ENCODE measurements around the gene KIAA1328.

Gene KIAA1328

DNA sequence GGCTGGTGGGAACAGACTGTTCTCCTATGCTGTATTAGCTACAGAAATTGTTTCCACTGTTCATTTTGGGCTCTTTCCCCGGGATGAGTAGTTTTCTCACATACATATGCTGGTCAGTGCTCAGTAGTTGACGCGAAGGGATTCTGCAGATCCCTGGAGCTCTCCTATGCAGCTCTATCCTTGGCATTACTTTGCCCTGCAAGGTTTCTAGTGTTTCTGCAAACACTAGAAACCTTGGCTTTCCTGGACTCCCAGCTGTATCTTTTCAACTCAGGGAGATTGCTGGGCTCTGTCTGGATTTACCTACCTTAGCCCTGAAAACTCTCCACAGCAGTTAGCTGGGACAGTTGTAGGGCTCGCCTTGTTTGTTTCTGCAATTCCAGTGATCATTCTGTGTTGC lies 10.9 kb downstream of the KIAA1328 start:
- peaks cover 17% of the 10 kb centered on the region for H3K9me3 ChIP-seq
- no peak overlapping the region for H3K9ac ChIP-seq
- TF ChIP-seq Cebpa-rat (IDR thresholded peaks at IDR 0.05): no peak
- H3K27me3 ChIP-seq: no peaks in the 10 kb centered on the region
- no peaks in the 10 kb centered on the region for H4K20me1 ChIP-seq
- H3K4me1 ChIP-seq: peaks cover 8% of the 10 kb centered on the region
- no peak overlapping the region for H3K4me2 ChIP-seq
- peaks cover 70% of the 10 kb centered on the region for H3K36me3 ChIP-seq
- no peak overlapping the region for H3K27ac ChIP-seq
- H3K4me3 ChIP-seq: no peak overlapping the region

DNA sequence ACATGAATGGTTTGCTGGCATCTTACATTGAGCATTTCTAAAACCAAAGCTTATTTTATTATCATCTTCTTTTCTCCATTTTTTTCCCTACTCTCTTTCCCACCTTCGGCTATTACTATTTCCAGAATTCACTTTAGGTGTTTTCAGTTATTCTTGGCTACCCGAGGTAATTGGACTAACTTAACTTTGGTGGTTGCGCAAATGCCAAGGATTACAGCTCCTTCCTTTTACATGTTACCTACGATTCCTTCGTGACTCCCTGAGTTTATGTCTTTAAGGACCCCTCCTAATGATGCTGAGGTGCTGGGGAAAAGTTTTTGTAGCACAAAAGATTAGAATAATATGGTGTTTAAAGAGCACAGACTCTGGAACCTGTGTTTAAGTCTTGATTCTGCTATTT lies 14.3 kb downstream of the KIAA1328 start:
- no peak overlapping the region for H3K27ac ChIP-seq
- H3K27me3 ChIP-seq: no peaks in the 10 kb centered on the region
- H3K9me3 ChIP-seq: peaks cover 13% of the 10 kb centered on the region
- H3K36me3 ChIP-seq: peaks cover 48% of the 10 kb centered on the region
- H3K4me3 ChIP-seq: no peak overlapping the region
- TF ChIP-seq Cebpa-rat (IDR thresholded peaks at IDR 0.05): no peak
- no peak overlapping the region for H3K4me2 ChIP-seq
- H3K9ac ChIP-seq: no peak overlapping the region
- H4K20me1 ChIP-seq: no peaks in the 10 kb centered on the region
- H3K4me1 ChIP-seq: peaks cover 8% of the 10 kb centered on the region

DNA sequence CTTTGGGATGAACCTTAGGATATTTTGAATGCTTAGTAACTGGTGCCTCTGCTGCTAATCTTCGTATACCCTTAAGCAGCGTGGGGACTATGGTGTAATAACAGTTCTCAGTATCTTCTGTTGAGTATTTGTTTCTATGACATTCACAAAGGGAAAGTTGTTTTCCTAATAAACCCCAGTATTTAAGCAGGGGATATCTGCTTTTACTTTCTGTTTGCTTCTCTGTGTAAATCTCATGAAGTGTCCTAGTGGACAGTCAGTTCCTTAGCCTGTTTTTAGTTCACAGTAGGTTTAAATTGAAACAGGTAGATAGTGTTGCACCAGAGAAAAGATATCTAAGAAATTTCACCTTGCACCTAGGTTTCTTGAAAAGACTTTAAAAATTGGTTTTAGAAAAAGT lies 14.9 kb downstream of the KIAA1328 start:
- peaks cover 7% of the 10 kb centered on the region for H3K9me3 ChIP-seq
- H3K36me3 ChIP-seq: peaks cover 42% of the 10 kb centered on the region
- H3K4me2 ChIP-seq: no peak overlapping the region
- no peak for TF ChIP-seq Cebpa-rat (IDR thresholded peaks at IDR 0.05)
- H3K27ac ChIP-seq: no peak overlapping the region
- H3K27me3 ChIP-seq: no peaks in the 10 kb centered on the region
- H3K4me1 ChIP-seq: peaks cover 8% of the 10 kb centered on the region
- H4K20me1 ChIP-seq: no peaks in the 10 kb centered on the region
- no peak overlapping the region for H3K4me3 ChIP-seq
- no peak overlapping the region for H3K9ac ChIP-seq

- Histone ChIP-seq H3K27ac (no peak overlapping the region), H4K20me1 (no peaks in the 10 kb centered on the region), H3K4me1 (no peaks in the 10 kb centered on the region), H3K9ac (no peak overlapping the region), H3K4me2 (no peak overlapping the region), H3K36me3 (peaks cover 12% of the 10 kb centered on the region), H3K9me3 (peaks cover 11% of the 10 kb centered on the region), H3K27me3 (no peaks in the 10 kb centered on the region), H3K4me3 (no peak overlapping the region)
- no peak for TF ChIP-seq Cebpa-rat (IDR thresholded peaks at IDR 0.05)
Measured at GRCh38 chr18:36848609-36849008, 19.7 kb downstream of the KIAA1328 start.

DNA sequence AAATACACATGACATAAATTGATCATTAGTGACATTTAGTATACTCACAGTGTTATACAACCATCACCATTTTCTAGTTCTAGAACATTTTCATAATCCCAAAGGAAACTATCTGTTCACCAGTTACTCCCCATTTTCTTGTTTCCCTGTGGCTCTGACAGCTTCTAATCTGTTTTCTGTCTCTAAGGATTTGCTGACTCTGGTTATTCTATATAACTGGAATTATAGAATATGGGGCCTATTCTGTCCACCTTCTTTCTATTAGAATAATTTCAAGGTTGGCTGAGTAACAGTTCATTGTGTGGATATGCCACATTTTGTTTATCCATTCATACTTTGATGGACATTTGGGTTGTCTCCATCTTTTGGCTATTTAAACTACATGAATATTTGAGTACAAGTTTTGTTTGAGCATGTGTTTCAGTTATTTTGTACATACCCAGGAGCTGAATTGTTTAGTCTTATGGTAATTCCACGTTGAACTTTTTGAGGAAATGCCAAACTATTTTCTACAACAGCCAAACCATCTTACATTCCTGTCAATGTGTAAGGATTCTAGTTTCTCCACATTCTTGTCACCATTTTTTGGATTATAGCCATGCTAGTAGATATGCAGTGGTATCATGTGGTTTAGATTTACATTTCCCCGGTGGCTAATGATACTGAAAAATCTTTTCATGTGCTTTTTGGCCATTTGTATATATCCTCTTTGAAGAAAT lies 20.5 kb downstream of the KIAA1328 start:
- peaks cover 11% of the 10 kb centered on the region for H3K9me3 ChIP-seq
- H3K4me2 ChIP-seq: no peak overlapping the region
- H4K20me1 ChIP-seq: no peaks in the 10 kb centered on the region
- no peak overlapping the region for H3K9ac ChIP-seq
- no peaks in the 10 kb centered on the region for H3K27me3 ChIP-seq
- H3K4me3 ChIP-seq: no peak overlapping the region
- no peak overlapping the region for H3K27ac ChIP-seq
- H3K4me1 ChIP-seq: no peaks in the 10 kb centered on the region
- TF ChIP-seq Cebpa-rat (IDR thresholded peaks at IDR 0.05): no peak
- peaks cover 16% of the 10 kb centered on the region for H3K36me3 ChIP-seq

GRCh38 chr18:36850527-36851201 lies 21.7 kb downstream of the KIAA1328 start:
- Histone ChIP-seq H3K4me2 (no peak overlapping the region), H3K4me3 (no peak overlapping the region), H3K4me1 (no peaks in the 10 kb centered on the region), H3K9ac (no peak overlapping the region), H3K27ac (no peak overlapping the region), H3K36me3 (peaks cover 16% of the 10 kb centered on the region), H3K9me3 (peaks cover 11% of the 10 kb centered on the region), H4K20me1 (no peaks in the 10 kb centered on the region), H3K27me3 (no peaks in the 10 kb centered on the region)
- TF ChIP-seq Cebpa-rat (IDR thresholded peaks at IDR 0.05): no peak

- Histone ChIP-seq H3K36me3 (peaks cover 16% of the 10 kb centered on the region), H3K4me2 (no peak overlapping the region), H3K9me3 (peaks cover 11% of the 10 kb centered on the region), H3K27ac (no peak overlapping the region), H4K20me1 (no peaks in the 10 kb centered on the region), H3K9ac (no peak overlapping the region), H3K27me3 (no peaks in the 10 kb centered on the region), H3K4me1 (no peaks in the 10 kb centered on the region), H3K4me3 (no peak overlapping the region)
- no peak for TF ChIP-seq Cebpa-rat (IDR thresholded peaks at IDR 0.05)
Measured at GRCh38 chr18:36851202-36851590, 22.3 kb downstream of the KIAA1328 start.

DNA sequence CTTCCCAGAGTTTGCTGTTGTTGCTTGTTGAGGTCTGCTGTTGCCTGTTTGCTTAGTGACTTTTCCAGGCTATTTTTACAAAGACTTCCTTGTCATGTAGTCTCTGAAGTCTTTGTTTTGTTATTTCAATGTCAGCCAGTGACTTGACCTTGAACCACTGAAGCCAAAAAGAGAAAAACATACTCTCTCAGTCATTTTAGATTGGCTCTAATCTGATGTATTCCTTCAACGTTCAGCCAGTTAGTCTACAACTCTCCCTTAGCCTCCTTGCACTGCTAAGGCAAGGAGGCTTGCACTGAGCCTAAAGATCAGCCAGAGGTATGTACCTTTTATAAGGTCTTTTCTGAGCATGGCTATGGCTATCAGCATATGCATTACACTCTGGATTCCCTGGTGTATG lies 27.9 kb downstream of the KIAA1328 start:
- no peak overlapping the region for H3K4me3 ChIP-seq
- TF ChIP-seq Cebpa-rat (IDR thresholded peaks at IDR 0.05): no peak
- H3K4me1 ChIP-seq: no peaks in the 10 kb centered on the region
- peaks cover 19% of the 10 kb centered on the region for H3K36me3 ChIP-seq
- no peak overlapping the region for H3K4me2 ChIP-seq
- H3K9ac ChIP-seq: no peak overlapping the region
- no peak overlapping the region for H3K27ac ChIP-seq
- H4K20me1 ChIP-seq: no peaks in the 10 kb centered on the region
- peaks cover 9% of the 10 kb centered on the region for H3K9me3 ChIP-seq
- H3K27me3 ChIP-seq: no peaks in the 10 kb centered on the region

GRCh38 chr18:36862182-36862581 lies 33.3 kb downstream of the KIAA1328 start:
- H3K27ac ChIP-seq: no peak overlapping the region
- no peak overlapping the region for H3K4me2 ChIP-seq
- peaks cover 10% of the 10 kb centered on the region; the same call in 1 of the 2 replicates for H3K36me3 ChIP-seq
- H3K9me3 ChIP-seq: no peaks in the 10 kb centered on the region
- no peaks in the 10 kb centered on the region for H4K20me1 ChIP-seq
- no peak overlapping the region for H3K9ac ChIP-seq
- H3K4me1 ChIP-seq: no peaks in the 10 kb centered on the region
- no peaks in the 10 kb centered on the region for H3K27me3 ChIP-seq
- no peak overlapping the region for H3K4me3 ChIP-seq
- no peak for TF ChIP-seq Cebpa-rat (IDR thresholded peaks at IDR 0.05)

DNA sequence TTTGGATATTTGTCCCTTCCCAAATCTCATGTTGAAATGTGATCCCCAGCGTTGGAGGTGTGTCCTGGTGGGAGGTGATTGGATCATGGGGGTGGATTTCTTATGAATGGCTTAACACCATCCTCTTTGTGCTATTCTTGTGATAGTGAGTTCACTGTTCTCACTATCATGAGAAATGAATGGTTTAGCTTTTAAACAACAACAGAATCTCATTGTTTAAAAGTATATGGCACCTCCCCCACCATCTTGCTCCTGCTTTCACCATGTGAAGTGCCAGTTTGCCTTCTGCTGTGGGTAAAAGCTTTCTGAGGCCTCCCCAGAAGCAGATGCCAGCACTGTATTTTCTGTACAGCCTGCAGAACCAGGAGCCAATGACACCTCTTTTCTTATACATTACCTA lies 38.1 kb downstream of the KIAA1328 start:
- Histone ChIP-seq H3K4me3 (no peak overlapping the region), H3K4me1 (no peaks in the 10 kb centered on the region), H4K20me1 (no peaks in the 10 kb centered on the region), H3K9ac (no peak overlapping the region), H3K27me3 (no peaks in the 10 kb centered on the region), H3K9me3 (no peaks in the 10 kb centered on the region), H3K36me3 (peaks cover 6% of the 10 kb centered on the region; the same call in 1 of the 2 replicates), H3K4me2 (no peak overlapping the region), H3K27ac (no peak overlapping the region)
- no peak for TF ChIP-seq Cebpa-rat (IDR thresholded peaks at IDR 0.05)
